ENCODE data around the gene KCNT1. TPM values are rescaled to one million over a fixed set of nuclear protein-coding genes. Genes with fewer than 3 reads are reported as not detected.

The KCNT1 gene
- total RNA-seq, 1 donor from 2014 or later = not detected

DNA sequence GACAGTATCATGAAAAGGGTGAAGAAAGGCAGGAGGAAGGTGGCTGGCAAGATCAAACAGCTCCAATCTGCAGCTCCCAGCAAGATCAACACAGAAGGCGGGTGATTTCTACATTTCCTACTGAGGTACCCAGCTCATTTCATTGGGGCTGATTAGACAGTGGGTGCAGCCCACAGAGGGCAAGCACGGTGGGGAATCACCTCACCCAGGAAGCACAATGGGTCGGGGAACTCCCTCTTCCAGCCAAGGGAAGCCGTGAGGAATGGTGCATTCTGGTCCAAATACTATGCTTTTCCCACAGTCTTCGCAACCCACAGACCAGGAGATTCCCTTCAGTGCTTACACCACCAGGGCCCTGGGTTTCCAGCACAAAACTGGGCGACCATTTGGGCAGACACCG is 138.6 kb downstream of the KCNT1 start:
- no peak for DNase-seq (ENCODE audit: low read depth)
- no peaks in the 10 kb centered on the region for H3K27me3 ChIP-seq (ENCODE audit: control insufficient read depth, insufficient read depth, low read length)
- no peaks in the 10 kb centered on the region for H3K36me3 ChIP-seq (ENCODE audit: control insufficient read depth, insufficient read depth, low read length)
- TF ChIP-seq, protein P1, sequence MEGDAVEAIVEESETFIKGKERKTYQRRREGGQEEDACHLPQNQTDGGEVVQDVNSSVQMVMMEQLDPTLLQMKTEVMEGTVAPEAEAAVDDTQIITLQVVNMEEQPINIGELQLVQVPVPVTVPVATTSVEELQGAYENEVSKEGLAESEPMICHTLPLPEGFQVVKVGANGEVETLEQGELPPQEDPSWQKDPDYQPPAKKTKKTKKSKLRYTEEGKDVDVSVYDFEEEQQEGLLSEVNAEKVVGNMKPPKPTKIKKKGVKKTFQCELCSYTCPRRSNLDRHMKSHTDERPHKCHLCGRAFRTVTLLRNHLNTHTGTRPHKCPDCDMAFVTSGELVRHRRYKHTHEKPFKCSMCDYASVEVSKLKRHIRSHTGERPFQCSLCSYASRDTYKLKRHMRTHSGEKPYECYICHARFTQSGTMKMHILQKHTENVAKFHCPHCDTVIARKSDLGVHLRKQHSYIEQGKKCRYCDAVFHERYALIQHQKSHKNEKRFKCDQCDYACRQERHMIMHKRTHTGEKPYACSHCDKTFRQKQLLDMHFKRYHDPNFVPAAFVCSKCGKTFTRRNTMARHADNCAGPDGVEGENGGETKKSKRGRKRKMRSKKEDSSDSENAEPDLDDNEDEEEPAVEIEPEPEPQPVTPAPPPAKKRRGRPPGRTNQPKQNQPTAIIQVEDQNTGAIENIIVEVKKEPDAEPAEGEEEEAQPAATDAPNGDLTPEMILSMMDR (IDR thresholded peaks at IDR 0.05; ENCODE audit: insufficient read depth, low read length, poor library complexity, severe bottlenecking) = no peak
- H3K4me3 ChIP-seq (ENCODE audit: low read depth, low read length) = no peak overlapping the region

Other genes starting within 250 kb of the KCNT1 start
- 47.2 and 48.0 TPM in 2 replicates for gene PPP1R26, start 222.4 kb upstream of the KCNT1 start, total RNA-seq
- gene MRPS2, start 201.5 kb upstream of the KCNT1 start, total RNA-seq = 72.4 and 93.2 TPM in 2 replicates
- not detected in 2 replicates for gene LCN1, start 180.7 kb upstream of the KCNT1 start, total RNA-seq
- not detected in 2 replicates for gene OBP2A, start 156.1 kb upstream of the KCNT1 start, total RNA-seq
- 0.21 TPM in 1 of 2 replicates, not detected in the other for gene PAEP, start 140.4 kb upstream of the KCNT1 start, total RNA-seq
- not detected in 2 replicates for gene GLT6D1, start 62.6 kb upstream of the KCNT1 start, total RNA-seq
- gene LCN9, start 38.9 kb upstream of the KCNT1 start, total RNA-seq = not detected in 2 replicates
- not detected in 2 replicates for gene SOHLH1, start 2.7 kb upstream of the KCNT1 start, total RNA-seq
- gene CAMSAP1, start 205.4 kb downstream of the KCNT1 start, total RNA-seq = 70.4 and 73.3 TPM in 2 replicates